GM12878 (cell line): ENCODE results near the gene OXCT1. TPM values are rescaled to one million over a fixed set of nuclear protein-coding genes. Genes with fewer than 3 reads are reported as not detected.

Experiments used
- ATAC-seq: fragments of 200-7000 bp; cut with Tn5 transposase; 3 replicates; pipeline ENCODE4 v1.9.1; 2020; ENCODE audit warnings: mild to moderate bottlenecking, moderate library complexity
- BruUV-seq: library from RNA; stranded (reverse); fragments of 400-500 nt; replicated peaks from 2 replicates; lab custom pipeline; 2021; lab: Mats Ljungman, UMichigan
- CTCF ChIA-PET: fragments of 300-600 bp; sonication (Branson Sonifier 250); formaldehyde crosslinking; extraction: SDS; loops from one replicate; lab custom pipeline; 2021; ENCODE audit warnings: inconsistent platforms; lab: Yijun Ruan, JAX
- POLR2A ChIA-PET: fragments of 350-600 bp; formaldehyde crosslinking; extraction: SDS; loops from one replicate; lab custom pipeline; 2021; ENCODE audit warnings: inconsistent platforms; lab: Charles Lee
- RAD21 ChIA-PET: fragments of 300-600 bp; sonication (Branson Sonifier 250); formaldehyde crosslinking; loops from one replicate; lab custom pipeline; 2023; ENCODE audit warnings: antibody characterized with exemption; ENCODE audit not compliant: unreplicated experiment; lab: Charles Lee
- SMC1A ChIA-PET: fragments of 300-600 bp; sonication (Branson Sonifier 250); formaldehyde crosslinking; loops from one replicate; lab custom pipeline; 2023; ENCODE audit not compliant: unreplicated experiment, uncharacterized antibody; lab: Charles Lee
- DNase-seq: peaks from one replicate; pipeline ENCODE4 v3.0.0-alpha.2; 2011; ENCODE audit warnings: low read depth, low spot score
- FAIRE-seq: peaks from 3 replicates; lab custom pipeline; 2011; peaks lifted over from hg19 to GRCh38; lab: Jason Lieb, UNC
- H2AFZ ChIP-seq: 2 replicates; pipeline ENCODE4 v1.6.0; 2011; ENCODE audit warnings: low read depth, low read length, control low read depth; ENCODE audit not compliant: control insufficient read depth
- H3K27ac ChIP-seq: 2 replicates; pipeline ENCODE4 v1.5.1; 2011; ENCODE audit warnings: control low read depth; ENCODE audit not compliant: control insufficient read depth, insufficient read depth
- H3K27me3 ChIP-seq, 2 experiments: replicated peaks in 1 of 2; 2 replicates each; pipeline versions ENCODE4 v1.6.0 to v1.6.1; 2011; ENCODE audit warnings: low read length in 1 of 2; ENCODE audit not compliant: control insufficient read depth in 2 of 2, insufficient read depth in 2 of 2
- H3K36me3 ChIP-seq, 2 experiments: 2 replicates each; pipeline ENCODE4 v1.5.1; 2011; ENCODE audit warnings: low read length in 1 of 2; ENCODE audit not compliant: control insufficient read depth in 2 of 2, insufficient read depth in 2 of 2
- H3K4me1 ChIP-seq: 2 replicates; pipeline ENCODE4 v1.6.1; 2011; ENCODE audit warnings: mild to moderate bottlenecking, low read length, moderate library complexity, mixed read lengths; ENCODE audit not compliant: control insufficient read depth, insufficient read depth
- H3K4me2 ChIP-seq: 2 replicates; pipeline ENCODE4 v1.6.0; 2011; ENCODE audit warnings: control low read depth; ENCODE audit not compliant: control insufficient read depth, insufficient read depth
- H3K4me3 ChIP-seq: fragments of 200-600 bp; sonication (generic); 2 replicates; pipeline ENCODE4 v1.5.1; 2016
- H3K79me2 ChIP-seq: 2 replicates; pipeline ENCODE4 v1.6.0; 2011; ENCODE audit warnings: low read length; ENCODE audit not compliant: control insufficient read depth, insufficient read depth
- H3K9ac ChIP-seq: 2 replicates; pipeline ENCODE4 v1.8.0; 2011; ENCODE audit warnings: low read length, control low read depth, mixed read lengths; ENCODE audit not compliant: control insufficient read depth, insufficient read depth
- H3K9me3 ChIP-seq: replicated peaks from 3 replicates; pipeline ENCODE4 v1.5.1; 2011; ENCODE audit warnings: mild to moderate bottlenecking, low read length; ENCODE audit not compliant: control insufficient read depth, insufficient read depth
- H4K20me1 ChIP-seq: 2 replicates; pipeline ENCODE4 v1.6.0; 2011; ENCODE audit not compliant: control insufficient read depth, insufficient read depth
- BCL11A ChIP-seq: IDR thresholded peaks from 2 replicates; pipeline ENCODE4 v1.6.1; 2011; ENCODE audit warnings: low read depth, low read length
- DPF2 ChIP-seq: fragments of 450-650 bp; IDR thresholded peaks from 2 replicates; pipeline ENCODE4 v1.6.1; 2017; ENCODE audit warnings: mild to moderate bottlenecking
- FOXM1 ChIP-seq: IDR thresholded peaks from 2 replicates; pipeline ENCODE4 v1.6.1; 2012; ENCODE audit warnings: low read depth, mild to moderate bottlenecking, inconsistent platforms, low read length, moderate library complexity
- GATAD2B ChIP-seq: fragments of 450-650 bp; conservative IDR thresholded peaks from 2 replicates; pipeline ENCODE4 v1.6.1; 2017; ENCODE audit warnings: low read depth, mild to moderate bottlenecking, moderate library complexity
- IKZF1 ChIP-seq: fragments of 450-650 bp; conservative IDR thresholded peaks from 2 replicates; pipeline ENCODE4 v1.6.1; 2017; ENCODE audit warnings: antibody characterized with exemption, mild to moderate bottlenecking
- MEF2B ChIP-seq: fragments of 450-650 bp; IDR thresholded peaks from 2 replicates; pipeline ENCODE4 v1.6.1; 2018; ENCODE audit warnings: mild to moderate bottlenecking, moderate library complexity; ENCODE audit not compliant: partially characterized antibody, poor library complexity, severe bottlenecking
- MXI1 ChIP-seq: fragments of 150-350 bp; IDR thresholded peaks from 2 replicates; pipeline ENCODE4 v1.6.1; 2011; ENCODE audit warnings: low read depth, mild to moderate bottlenecking, inconsistent platforms, low read length, improper control_type of control experiment
- MYB ChIP-seq: fragments of 150-350 bp; IDR thresholded peaks from 2 replicates; pipeline ENCODE4 v1.6.1; 2014; ENCODE audit warnings: mild to moderate bottlenecking, low read depth, low read length, borderline replicate concordance
- NFIC ChIP-seq: IDR thresholded peaks from 2 replicates; pipeline ENCODE4 v1.6.1; 2012; ENCODE audit warnings: low read depth, mild to moderate bottlenecking, inconsistent platforms, low read length, moderate library complexity
- PAX5 ChIP-seq: IDR thresholded peaks from 2 replicates; pipeline ENCODE4 v1.6.1; 2011; ENCODE audit warnings: low read depth, low read length, borderline replicate concordance
- POLR2A ChIP-seq: IDR thresholded peaks from 2 replicates; pipeline ENCODE4 v1.6.1; 2011; ENCODE audit warnings: low read depth, mild to moderate bottlenecking, low read length
- RBBP5 ChIP-seq: fragments of 200-600 bp; sonication (generic); conservative IDR thresholded peaks from 2 replicates; pipeline ENCODE4 v1.6.1; 2016
- SIN3A ChIP-seq: IDR thresholded peaks from 2 replicates; pipeline ENCODE4 v1.6.1; 2012; ENCODE audit warnings: low read depth, low read length, improper control_type of control experiment
- TAF1 ChIP-seq: IDR thresholded peaks from 2 replicates; pipeline ENCODE4 v1.6.1; 2011; ENCODE audit warnings: mild to moderate bottlenecking, low read depth, low read length, borderline replicate concordance
- YY1 ChIP-seq: IDR thresholded peaks from 2 replicates; pipeline ENCODE4 v1.6.1; 2011; ENCODE audit warnings: low read depth, mild to moderate bottlenecking, low read length
- ZNF274 ChIP-seq: IDR thresholded peaks from one replicate; pipeline ENCODE4 v1.8.0; 2011; ENCODE audit not compliant: insufficient read length, insufficient read depth
- WGBS: methylation state at CpG from one replicate; pipeline ENCODE4 v1.1.6; 2016; ENCODE audit warnings: low lambda C conversion rate; ENCODE audit not compliant: insufficient replicate concordance, insufficient coverage; ENCODE audit errors: missing lambda C conversion rate; 5-methylcytosine and 5-hydroxymethylcytosine counted together
- in situ Hi-C: fragments of 300-500 bp; cut with MboI; formaldehyde crosslinking; loops from 9 replicates; pipeline ENCODE4 v1.14.3; 2018; ENCODE audit warnings: mixed read lengths
- intact Hi-C: fragments of 100-400 bp; cut with micrococcal nuclease; formaldehyde crosslinking; loops from one replicate; pipeline ENCODE4 v1.14.2; 2022; ENCODE audit not compliant: unreplicated experiment
- polyA plus RNA-seq, 11 experiments: library from polyadenylated mRNA; depleted of rRNA in 4 of 11; unstranded in 6 of 11; stranded (reverse) in 5 of 11; fragments of >200 nt; fragmentation: Nextera tagmentation in 4 of 11; fragmentation: Illumina TruSeq in 1 of 11; extraction: Ambion mirVana in 4 of 11; extraction: Trizol in 1 of 11; gene quantifications; 1 replicate in 1 of 11; 2 replicates in 10 of 11; pipeline versions ENCODE4 v1.2.1 to v1.2.3, GENCODE V29; 2011 to 2016; ENCODE audit warnings: inconsistent platforms in 2 of 11, missing spikeins in 2 of 11, low read depth in 1 of 11
- total RNA-seq, 4 experiments: library from RNA; depleted of rRNA in 3 of 4; stranded (reverse); fragments of >200 nt in 3 of 4; fragmentation: Illumina TruSeq in 1 of 4; extraction: Trizol in 1 of 4; gene quantifications; 2 replicates each; pipeline versions ENCODE4 v1.2.1 to v1.2.3, GENCODE V29; 2013 to 2021
- TF ChIP-seq, protein P1 (sequence below): IDR thresholded peaks from 2 replicates; pipeline ENCODE4 v1.6.1; 2011; ENCODE audit warnings: borderline replicate concordance, low read depth, mild to moderate bottlenecking, moderate library complexity, low read length; ENCODE audit not compliant: insufficient read depth, poor library complexity, severe bottlenecking

Gene OXCT1
- total and polyA plus RNA-seq, 10 of the 15 experiments (the other 5 are each of a cell fraction or from before 2014, with no cell fraction given) = 46.9 to 103 (median 70.5) TPM

DNA sequence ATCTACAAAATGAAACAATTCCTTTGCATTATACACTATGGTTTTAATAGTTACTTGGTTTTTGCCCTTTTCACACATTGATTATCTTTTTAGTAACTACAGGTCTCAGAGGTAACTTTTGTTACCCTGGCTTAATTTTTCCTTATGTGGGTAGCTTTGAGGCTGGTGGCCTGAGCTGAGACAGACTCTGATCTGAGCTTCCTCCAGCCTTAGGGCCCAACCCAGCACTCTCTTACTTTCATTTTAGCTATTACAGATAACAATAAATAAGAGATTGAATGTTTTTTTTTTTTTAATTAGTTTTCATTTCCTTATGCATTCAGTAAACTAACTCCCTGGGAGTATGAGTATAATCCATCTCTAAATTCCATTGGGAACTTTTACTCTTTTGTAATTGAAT lies 15.1 kb upstream of the OXCT1 start:
- no peak for DNase-seq
- CTCF ChIA-PET = interaction anchor here (1.4 kb wide), 1 partner anchor 42 kb away, joined by 5 read pairs; no protein-coding TSS in a partner anchor
- peak; percentile 54; the same call in 1 of the 3 replicates for ATAC-seq
- no peaks in the 10 kb centered on the region for H3K9me3 ChIP-seq
- H3K79me2 ChIP-seq = no peaks in the 10 kb centered on the region
- no peaks in the 10 kb centered on the region for H3K4me1 ChIP-seq
- in situ Hi-C loops = no loop called here
- no peak overlapping the region for H3K4me2 ChIP-seq
- no peak overlapping the region for H3K9ac ChIP-seq
- H3K27ac ChIP-seq = no peak overlapping the region
- H4K20me1 ChIP-seq = no peaks in the 10 kb centered on the region
- no TSS peak for BruUV-seq
- POLR2A ChIA-PET = no interaction called here
- H3K27me3 ChIP-seq = no peaks in the 10 kb centered on the region
- TF ChIP-seq PAX5 = no peak
- no peak for TF ChIP-seq MXI1
- no peak for TF ChIP-seq TAF1
- TF ChIP-seq GATAD2B = no peak
- RAD21 ChIA-PET = interaction anchor here (1.1 kb wide), 1 partner anchor 19 kb away, joined by 5 read pairs; the partner anchor contains the start of gene RIMOC1
- no peak overlapping the region; the same call in 1 of the 2 replicates for H2AFZ ChIP-seq
- H3K4me3 ChIP-seq = no peak overlapping the region
- SMC1A ChIA-PET = interaction anchor here (0.6 to 1.0 kb wide), 4 partner anchors 9 to 51 kb away, joined by 3 read pairs; no protein-coding TSS in a partner anchor
- no peak for FAIRE-seq
- H3K36me3 ChIP-seq = no peaks in the 10 kb centered on the region
- intact Hi-C loops = no loop called here

DNA sequence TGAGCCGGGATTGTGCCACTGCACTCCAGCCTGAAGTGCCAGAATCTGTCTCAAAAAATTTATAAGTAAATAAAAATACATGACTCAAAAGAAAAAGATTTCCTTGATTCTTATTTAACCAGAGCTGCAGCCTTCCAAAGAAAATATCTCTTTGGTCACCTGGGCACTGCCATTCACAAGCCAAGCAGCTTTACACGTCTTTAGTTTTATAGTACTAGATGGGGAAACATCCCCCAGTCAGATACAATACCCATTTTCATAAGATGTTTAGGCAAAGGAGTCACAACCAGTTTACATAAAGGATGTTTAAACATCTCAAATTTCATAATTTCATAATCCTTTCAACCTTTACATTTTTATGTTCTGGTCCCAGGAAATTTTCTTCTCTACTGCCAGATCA lies 13.7 kb upstream of the OXCT1 start:
- no peak for DNase-seq
- intact Hi-C loops = no loop called here
- no peaks in the 10 kb centered on the region for H3K36me3 ChIP-seq
- POLR2A ChIA-PET = interaction anchor here (0.6 to 0.8 kb wide), 2 partner anchors 9 to 221 kb away, joined by 3 to 4 read pairs; no protein-coding TSS in a partner anchor
- no TSS peak for BruUV-seq
- no peaks in the 10 kb centered on the region for H3K4me1 ChIP-seq
- no peak overlapping the region for H3K9ac ChIP-seq
- H3K27ac ChIP-seq = no peak overlapping the region
- TF ChIP-seq ZNF274 (no peak), BCL11A (no peak), SIN3A (no peak), FOXM1 (no peak), IKZF1 (no peak), MEF2B (no peak), RBBP5 (no peak), YY1 (no peak), MYB (no peak), POLR2A (no peak), DPF2 (no peak), NFIC (no peak)
- TF ChIP-seq, protein P1, sequence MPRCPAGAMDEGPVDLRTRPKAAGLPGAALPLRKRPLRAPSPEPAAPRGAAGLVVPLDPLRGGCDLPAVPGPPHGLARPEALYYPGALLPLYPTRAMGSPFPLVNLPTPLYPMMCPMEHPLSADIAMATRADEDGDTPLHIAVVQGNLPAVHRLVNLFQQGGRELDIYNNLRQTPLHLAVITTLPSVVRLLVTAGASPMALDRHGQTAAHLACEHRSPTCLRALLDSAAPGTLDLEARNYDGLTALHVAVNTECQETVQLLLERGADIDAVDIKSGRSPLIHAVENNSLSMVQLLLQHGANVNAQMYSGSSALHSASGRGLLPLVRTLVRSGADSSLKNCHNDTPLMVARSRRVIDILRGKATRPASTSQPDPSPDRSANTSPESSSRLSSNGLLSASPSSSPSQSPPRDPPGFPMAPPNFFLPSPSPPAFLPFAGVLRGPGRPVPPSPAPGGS = no peak
- TF ChIP-seq, all 136 proteins: peak for 0
- Histone ChIP-seq H3K4me3 (no peak overlapping the region), H3K4me2 (no peak overlapping the region), H3K79me2 (no peaks in the 10 kb centered on the region), H3K9me3 (no peaks in the 10 kb centered on the region), H4K20me1 (no peaks in the 10 kb centered on the region), H3K27me3 (no peaks in the 10 kb centered on the region), H2AFZ (no peak overlapping the region)
- ATAC-seq = no peak
- FAIRE-seq = no peak
- ChIA-PET SMC1A (interaction anchor here (1.2 kb wide), 1 partner anchor 10 kb away, joined by 3 read pairs; no protein-coding TSS in a partner anchor), CTCF (no interaction called here), RAD21 (no interaction called here)
- in situ Hi-C loops = no loop called here
- WGBS = 47% methylated on average over 2 of the region's 2 CpGs
